Head of caudate nucleus (tissue), 42 donors: ENCODE measurements around the gene DUS1L.

Experiments
- DNase-seq, 42 donors: peaks; one replicate each; pipeline versions ENCODE4 v3.0.0 to v3.0.0-alpha.2; 2020 to 2021; ENCODE audit warnings: mixed read lengths in 7 of 42
- intact Hi-C: fragments of 100-400 bp; cut with DNase I; formaldehyde crosslinking; loops from one replicate; pipeline ENCODE4 v1.15.0; 2022

Gene DUS1L

GRCh38 chr17:82022310-82022980, 43.2 kb downstream of the DUS1L start, which contains the start of gene CENPX:
TSS of gene CENPX (minus strand) at chr17:82022878. CDS start at chr17:82022861, 17 bp downstream.
- intact Hi-C loops = loop anchor here (5.0 kb wide), 2 partner anchors 45 to 60 kb away; partner anchors contain the start of genes ASPSCR1 and NOTUM
- no peak for DNase-seq

- intact Hi-C loops = loop anchor here (5.0 kb wide), 2 partner anchors 45 to 60 kb away; partner anchors contain the start of genes ASPSCR1 and NOTUM
- DNase-seq = no peak
Measured at GRCh38 chr17:82021900-82022309, 43.7 kb downstream of the DUS1L start.

GRCh38 chr17:82021107-82021899, 44.3 kb downstream of the DUS1L start:
- intact Hi-C loops = loop anchor here (5.0 kb wide), 2 partner anchors 44 to 59 kb away; partner anchors contain the start of genes ASPSCR1 and NOTUM
- DNase-seq = peak; percentile 67 to 93 (median 85)

- intact Hi-C loops = loop anchor here (5.0 kb wide), 2 partner anchors 43 to 58 kb away; partner anchors contain the start of genes ASPSCR1 and NOTUM
- peak in 1 of 42 donors; percentile 36 for DNase-seq
Measured at GRCh38 chr17:82020572-82021106, 45.0 kb downstream of the DUS1L start.

GRCh38 chr17:82019690-82020571, 45.7 kb downstream of the DUS1L start:
- peak in 29 of 42 donors; percentile 24 to 79 (median 56) for DNase-seq
- intact Hi-C loops = loop anchor here (5.0 kb wide), 2 partner anchors 43 to 58 kb away; partner anchors contain the start of genes ASPSCR1 and NOTUM

- intact Hi-C loops = no loop called here
Measured at GRCh38 chr17:82018989-82019689, 46.5 kb downstream of the DUS1L start.

GRCh38 chr17:82018152-82018988, 47.2 kb downstream of the DUS1L start:
- intact Hi-C loops = no loop called here
- no peak for DNase-seq

More at GRCh38 chr17:82018989-82019689, 46.5 kb downstream of the DUS1L start:
- DNase-seq = no peak

GRCh38 chr17:82017612-82018151, 47.9 kb downstream of the DUS1L start:
- DNase-seq = no peak
- intact Hi-C loops = no loop called here

- no peak for DNase-seq
- intact Hi-C loops = no loop called here
Measured at GRCh38 chr17:82016875-82017459, 48.6 kb downstream of the DUS1L start.

- no peak for DNase-seq
- intact Hi-C loops = no loop called here
Measured at GRCh38 chr17:82016061-82016874, 49.3 kb downstream of the DUS1L start.

- intact Hi-C loops = no loop called here
- no peak for DNase-seq
Measured at GRCh38 chr17:82015311-82015971, 50.2 kb downstream of the DUS1L start.

- no peak for DNase-seq
- intact Hi-C loops = no loop called here
Measured at GRCh38 chr17:82014971-82015310, 50.7 kb downstream of the DUS1L start.

GRCh38 chr17:82014432-82014831, 51.2 kb downstream of the DUS1L start:
- DNase-seq = peak; percentile 28 to 93 (median 76)
- intact Hi-C loops = no loop called here

GRCh38 chr17:82013772-82014321, 51.8 kb downstream of the DUS1L start:
- no peak for DNase-seq
- intact Hi-C loops = no loop called here

- DNase-seq = peak in 17 of 42 donors; percentile 20 to 71 (median 45)
- intact Hi-C loops = no loop called here
Measured at GRCh38 chr17:82013341-82013740, 52.3 kb downstream of the DUS1L start.
